HepG2 (cell line): ENCODE measurements around the gene FBXW8. TPM values are rescaled to one million over a fixed set of nuclear protein-coding genes. Genes with fewer than 3 reads are reported as not detected.
A peak's percentile ranks its signal among the peaks of the same experiment; 100 is the strongest.

Source experiments
- ADNP ChIP-seq: sonication (generic); formaldehyde crosslinking; IDR thresholded peaks from 2 replicates; pipeline ENCODE4 v1.4.0; 2020; ENCODE audit warnings: missing genetic modification reagents
- BCL6 ChIP-seq: IDR thresholded peaks from 2 replicates; pipeline ENCODE4 v1.6.1; 2016; ENCODE audit warnings: missing genetic modification reagents, missing compliant biosample characterization
- ERF ChIP-seq: IDR thresholded peaks from 2 replicates; pipeline ENCODE4 v1.6.1; 2018; ENCODE audit warnings: missing biosample characterization, missing genetic modification reagents
- GATAD2A ChIP-seq: IDR thresholded peaks from 2 replicates; pipeline ENCODE4 v1.6.1; 2016
- HIC2 ChIP-seq: sonication (generic); formaldehyde crosslinking; IDR thresholded peaks from 2 replicates; pipeline ENCODE4 v1.9.0; 2022; ENCODE audit warnings: low read depth, missing genetic modification reagents
- RBM39 ChIP-seq: fragments of 200-400 bp; formaldehyde crosslinking; IDR thresholded peaks from one replicate; pipeline ENCODE4 v1.6.1; 2018; ENCODE audit warnings: antibody characterized with exemption, mild to moderate bottlenecking, low read depth, low read length; ENCODE audit not compliant: poor library complexity, severe bottlenecking
- REL ChIP-seq: sonication (generic); formaldehyde crosslinking; conservative IDR thresholded peaks from 2 replicates; pipeline ENCODE4 v1.8.0; 2022; ENCODE audit warnings: mild to moderate bottlenecking, missing genetic modification reagents, moderate library complexity
- ZNF414 ChIP-seq: sonication (generic); formaldehyde crosslinking; IDR thresholded peaks from 2 replicates; pipeline ENCODE4 v1.5.0; 2020; ENCODE audit warnings: missing genetic modification reagents
- ZNF550 ChIP-seq: sonication (generic); formaldehyde crosslinking; IDR thresholded peaks from 2 replicates; pipeline ENCODE4 v1.4.0; 2020; ENCODE audit warnings: mild to moderate bottlenecking, missing genetic modification reagents, borderline replicate concordance
- ZNF75D ChIP-seq: sonication (generic); formaldehyde crosslinking; IDR thresholded peaks from 2 replicates; pipeline ENCODE4 v1.8.1; 2023; ENCODE audit warnings: missing genetic modification reagents, mild to moderate bottlenecking, borderline replicate concordance
- ZSCAN29 ChIP-seq: sonication (generic); formaldehyde crosslinking; conservative IDR thresholded peaks from 2 replicates; pipeline ENCODE4 v1.4.0; 2020; ENCODE audit warnings: mild to moderate bottlenecking, missing genetic modification reagents
- polyA plus RNA-seq, 8 experiments: library from polyadenylated mRNA; depleted of rRNA in 3 of 8; stranded (reverse) in 7 of 8; unstranded in 1 of 8; fragments of >200 nt; fragmentation: Illumina TruSeq in 4 of 8; extraction: Trizol in 4 of 8; gene quantifications; 2 replicates each; pipeline versions ENCODE4 v1.2.1 to v1.2.3, GENCODE V29; 2011 to 2016; ENCODE audit warnings: low read depth in 4 of 8, missing spikeins in 1 of 8, mixed read lengths in 1 of 8; ENCODE audit not compliant: insufficient read depth in 1 of 8
- total RNA-seq, 5 experiments: library from RNA; depleted of rRNA; stranded (reverse); fragments of >200 nt; fragmentation: Illumina TruSeq; extraction: Trizol; gene quantifications; 2 replicates each; pipeline ENCODE4 v1.2.3, GENCODE V29; 2016; ENCODE audit warnings: low read depth in 1 of 5
- TF ChIP-seq, protein P1 (sequence below): sonication (generic); formaldehyde crosslinking; IDR thresholded peaks from 2 replicates; pipeline ENCODE4 v1.5.0; 2020; ENCODE audit warnings: missing genetic modification reagents
- TF ChIP-seq, protein P2 (sequence below): sonication (generic); formaldehyde crosslinking; IDR thresholded peaks from 2 replicates; pipeline ENCODE4 v1.4.0; 2020; ENCODE audit warnings: mild to moderate bottlenecking, missing genetic modification reagents
- TF ChIP-seq, protein P3 (sequence below): sonication (generic); formaldehyde crosslinking; IDR thresholded peaks from 2 replicates; pipeline ENCODE4 v1.4.0; 2020; ENCODE audit warnings: missing genetic modification reagents, borderline replicate concordance
- TF ChIP-seq, protein P4 (sequence below): sonication (generic); formaldehyde crosslinking; IDR thresholded peaks from 2 replicates; pipeline ENCODE4 v1.4.0; 2020; ENCODE audit warnings: missing genetic modification reagents

The FBXW8 gene
- total and polyA plus RNA-seq, 2 of the 13 experiments (the other 11 are each of a cell fraction or from before 2014, with no cell fraction given) = 5.1 to 5.9 TPM

DNA sequence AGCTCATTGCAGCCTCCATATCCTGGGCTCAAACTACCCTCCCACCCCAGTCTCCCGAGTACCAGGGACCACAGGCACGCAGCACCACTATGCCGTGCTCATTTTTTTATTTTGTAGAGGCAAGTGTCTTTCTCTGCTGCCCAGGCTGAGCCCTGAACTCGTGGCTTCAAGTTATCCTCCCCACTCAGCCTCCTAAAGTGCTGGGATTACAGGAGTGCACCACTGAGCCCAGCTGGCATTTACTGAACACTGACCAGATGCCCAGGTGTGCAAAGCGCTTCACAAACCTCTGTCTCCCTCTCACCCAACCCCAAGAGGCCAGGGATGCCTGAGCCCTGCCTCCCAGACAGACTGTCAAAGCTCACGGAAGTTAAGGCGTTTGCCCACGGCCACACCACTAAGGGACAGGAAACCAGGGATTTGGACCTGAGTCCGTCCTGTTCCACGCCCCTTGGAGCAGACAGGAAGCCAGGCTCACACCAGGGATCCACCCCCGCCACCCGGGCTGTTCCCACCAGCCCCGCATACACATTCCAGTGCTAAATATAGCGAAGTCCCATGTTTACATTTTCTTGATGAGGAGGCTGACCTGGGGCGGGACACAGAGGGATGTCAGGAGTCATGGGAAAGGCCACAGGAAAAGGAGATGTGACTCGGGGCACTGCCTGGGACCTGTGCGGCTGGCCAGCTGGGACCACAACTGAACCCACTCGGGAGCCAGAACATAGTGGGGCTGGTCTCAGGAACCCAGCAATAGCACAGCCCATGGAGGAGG, 137.2 kb downstream of the FBXW8 start (continued):
- TF ChIP-seq, protein P1, sequence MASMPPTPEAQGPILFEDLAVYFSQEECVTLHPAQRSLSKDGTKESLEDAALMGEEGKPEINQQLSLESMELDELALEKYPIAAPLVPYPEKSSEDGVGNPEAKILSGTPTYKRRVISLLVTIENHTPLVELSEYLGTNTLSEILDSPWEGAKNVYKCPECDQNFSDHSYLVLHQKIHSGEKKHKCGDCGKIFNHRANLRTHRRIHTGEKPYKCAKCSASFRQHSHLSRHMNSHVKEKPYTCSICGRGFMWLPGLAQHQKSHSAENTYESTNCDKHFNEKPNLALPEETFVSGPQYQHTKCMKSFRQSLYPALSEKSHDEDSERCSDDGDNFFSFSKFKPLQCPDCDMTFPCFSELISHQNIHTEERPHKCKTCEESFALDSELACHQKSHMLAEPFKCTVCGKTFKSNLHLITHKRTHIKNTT (CRISPR knock-in tag) = no peak
- TF ChIP-seq ZNF414 (CRISPR knock-in tag) (0 out of 2 replicates have a peak, but pooled peaks have one; percentile 28), GATAD2A (CRISPR knock-in tag) (peak; percentile 85), ZNF550 (CRISPR knock-in tag) (no peak), ZNF75D (CRISPR knock-in tag) (no peak), ERF (CRISPR knock-in tag) (peak; percentile 90), HIC2 (peak; percentile 57; the same call in 1 of the 2 replicates), RBM39 (no peak), ADNP (CRISPR knock-in tag) (no peak), BCL6 (CRISPR knock-in tag) (peak; percentile 90), REL (CRISPR knock-in tag) (no peak), ZSCAN29 (CRISPR knock-in tag) (0 out of 2 replicates have a peak, but pooled peaks have one; percentile 47)
- TF ChIP-seq, protein P2, sequence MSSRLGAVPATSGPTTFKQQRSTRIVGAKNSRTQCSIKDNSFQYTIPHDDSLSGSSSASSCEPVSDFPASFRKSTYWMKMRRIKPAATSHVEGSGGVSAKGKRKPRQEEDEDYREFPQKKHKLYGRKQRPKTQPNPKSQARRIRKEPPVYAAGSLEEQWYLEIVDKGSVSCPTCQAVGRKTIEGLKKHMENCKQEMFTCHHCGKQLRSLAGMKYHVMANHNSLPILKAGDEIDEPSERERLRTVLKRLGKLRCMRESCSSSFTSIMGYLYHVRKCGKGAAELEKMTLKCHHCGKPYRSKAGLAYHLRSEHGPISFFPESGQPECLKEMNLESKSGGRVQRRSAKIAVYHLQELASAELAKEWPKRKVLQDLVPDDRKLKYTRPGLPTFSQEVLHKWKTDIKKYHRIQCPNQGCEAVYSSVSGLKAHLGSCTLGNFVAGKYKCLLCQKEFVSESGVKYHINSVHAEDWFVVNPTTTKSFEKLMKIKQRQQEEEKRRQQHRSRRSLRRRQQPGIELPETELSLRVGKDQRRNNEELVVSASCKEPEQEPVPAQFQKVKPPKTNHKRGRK (CRISPR knock-in tag) = no peak
- TF ChIP-seq, protein P3, sequence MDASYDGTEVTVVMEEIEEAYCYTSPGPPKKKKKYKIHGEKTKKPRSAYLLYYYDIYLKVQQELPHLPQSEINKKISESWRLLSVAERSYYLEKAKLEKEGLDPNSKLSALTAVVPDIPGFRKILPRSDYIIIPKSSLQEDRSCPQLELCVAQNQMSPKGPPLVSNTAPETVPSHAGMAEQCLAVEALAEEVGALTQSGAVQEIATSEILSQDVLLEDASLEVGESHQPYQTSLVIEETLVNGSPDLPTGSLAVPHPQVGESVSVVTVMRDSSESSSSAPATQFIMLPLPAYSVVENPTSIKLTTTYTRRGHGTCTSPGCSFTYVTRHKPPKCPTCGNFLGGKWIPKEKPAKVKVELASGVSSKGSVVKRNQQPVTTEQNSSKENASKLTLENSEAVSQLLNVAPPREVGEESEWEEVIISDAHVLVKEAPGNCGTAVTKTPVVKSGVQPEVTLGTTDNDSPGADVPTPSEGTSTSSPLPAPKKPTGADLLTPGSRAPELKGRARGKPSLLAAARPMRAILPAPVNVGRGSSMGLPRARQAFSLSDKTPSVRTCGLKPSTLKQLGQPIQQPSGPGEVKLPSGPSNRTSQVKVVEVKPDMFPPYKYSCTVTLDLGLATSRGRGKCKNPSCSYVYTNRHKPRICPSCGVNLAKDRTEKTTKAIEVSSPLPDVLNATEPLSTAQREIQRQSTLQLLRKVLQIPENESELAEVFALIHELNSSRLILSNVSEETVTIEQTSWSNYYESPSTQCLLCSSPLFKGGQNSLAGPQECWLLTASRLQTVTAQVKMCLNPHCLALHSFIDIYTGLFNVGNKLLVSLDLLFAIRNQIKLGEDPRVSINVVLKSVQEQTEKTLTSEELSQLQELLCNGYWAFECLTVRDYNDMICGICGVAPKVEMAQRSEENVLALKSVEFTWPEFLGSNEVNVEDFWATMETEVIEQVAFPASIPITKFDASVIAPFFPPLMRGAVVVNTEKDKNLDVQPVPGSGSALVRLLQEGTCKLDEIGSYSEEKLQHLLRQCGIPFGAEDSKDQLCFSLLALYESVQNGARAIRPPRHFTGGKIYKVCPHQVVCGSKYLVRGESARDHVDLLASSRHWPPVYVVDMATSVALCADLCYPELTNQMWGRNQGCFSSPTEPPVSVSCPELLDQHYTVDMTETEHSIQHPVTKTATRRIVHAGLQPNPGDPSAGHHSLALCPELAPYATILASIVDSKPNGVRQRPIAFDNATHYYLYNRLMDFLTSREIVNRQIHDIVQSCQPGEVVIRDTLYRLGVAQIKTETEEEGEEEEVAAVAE = peak; percentile 27; the same call in 1 of the 2 replicates
- TF ChIP-seq, protein P4, sequence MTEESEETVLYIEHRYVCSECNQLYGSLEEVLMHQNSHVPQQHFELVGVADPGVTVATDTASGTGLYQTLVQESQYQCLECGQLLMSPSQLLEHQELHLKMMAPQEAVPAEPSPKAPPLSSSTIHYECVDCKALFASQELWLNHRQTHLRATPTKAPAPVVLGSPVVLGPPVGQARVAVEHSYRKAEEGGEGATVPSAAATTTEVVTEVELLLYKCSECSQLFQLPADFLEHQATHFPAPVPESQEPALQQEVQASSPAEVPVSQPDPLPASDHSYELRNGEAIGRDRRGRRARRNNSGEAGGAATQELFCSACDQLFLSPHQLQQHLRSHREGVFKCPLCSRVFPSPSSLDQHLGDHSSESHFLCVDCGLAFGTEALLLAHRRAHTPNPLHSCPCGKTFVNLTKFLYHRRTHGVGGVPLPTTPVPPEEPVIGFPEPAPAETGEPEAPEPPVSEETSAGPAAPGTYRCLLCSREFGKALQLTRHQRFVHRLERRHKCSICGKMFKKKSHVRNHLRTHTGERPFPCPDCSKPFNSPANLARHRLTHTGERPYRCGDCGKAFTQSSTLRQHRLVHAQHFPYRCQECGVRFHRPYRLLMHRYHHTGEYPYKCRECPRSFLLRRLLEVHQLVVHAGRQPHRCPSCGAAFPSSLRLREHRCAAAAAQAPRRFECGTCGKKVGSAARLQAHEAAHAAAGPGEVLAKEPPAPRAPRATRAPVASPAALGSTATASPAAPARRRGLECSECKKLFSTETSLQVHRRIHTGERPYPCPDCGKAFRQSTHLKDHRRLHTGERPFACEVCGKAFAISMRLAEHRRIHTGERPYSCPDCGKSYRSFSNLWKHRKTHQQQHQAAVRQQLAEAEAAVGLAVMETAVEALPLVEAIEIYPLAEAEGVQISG (CRISPR knock-in tag) = peak; percentile 57; the same call in 1 of the 2 replicates
